CD4-positive, alpha-beta T cell (primary cell): Measurements from ENCODE around the gene PSMD5. TPM values are rescaled to one million over a fixed set of nuclear protein-coding genes. Genes with fewer than 3 reads are reported as not detected.

Source experiments
- ATAC-seq: fragments of 200-7000 bp; cut with Tn5 transposase; one replicate; pipeline ENCODE4 v1.10.0; 2022; ENCODE audit warnings: mild to moderate bottlenecking; ENCODE audit not compliant: poor library complexity
- CTCF ChIA-PET: fragments of 350-600 bp; sonication (Branson Sonifier 250); formaldehyde crosslinking; loops from one replicate; lab custom pipeline; 2021; ENCODE audit warnings: antibody characterized with exemption, inconsistent platforms; lab: Charles Lee
- POLR2A ChIA-PET: fragments of 350-600 bp; sonication (Branson Sonifier 250); formaldehyde crosslinking; loops from one replicate; lab custom pipeline; 2021; ENCODE audit warnings: antibody characterized with exemption, inconsistent platforms; lab: Charles Lee
- DNase-seq, 14 experiments: peaks; one replicate each; pipeline ENCODE4 v3.0.0-alpha.2; 2013 to 2020; ENCODE audit warnings: mixed read lengths in 2 of 14
- H3K27ac ChIP-seq, 2 donors: one replicate each; pipeline versions ENCODE4 v1.5.1 to v1.7.0; 2013; ENCODE audit warnings: low read length in 2 of 2, low read depth in 1 of 2, mild to moderate bottlenecking in 1 of 2
- H3K27me3 ChIP-seq, 2 experiments: 1 replicate in 1 of 2; 2 replicates in 1 of 2; pipeline versions ENCODE4 v1.6.1 to v1.7.0; 2013; ENCODE audit warnings: low read length in 2 of 2, control low read depth in 1 of 2, mild to moderate bottlenecking in 1 of 2, moderate library complexity in 1 of 2; ENCODE audit not compliant: insufficient read depth in 2 of 2, control insufficient read depth in 1 of 2
- H3K36me3 ChIP-seq: one replicate; pipeline ENCODE4 v1.6.1; 2013; ENCODE audit warnings: low read length, control low read depth; ENCODE audit not compliant: insufficient read depth
- H3K4me1 ChIP-seq: one replicate; pipeline ENCODE4 v1.6.1; 2013; ENCODE audit warnings: low read length, control low read depth; ENCODE audit not compliant: insufficient read depth
- H3K4me3 ChIP-seq: one replicate; pipeline ENCODE4 v1.5.1; 2013; ENCODE audit warnings: mild to moderate bottlenecking, low read length, moderate library complexity
- H3K9me3 ChIP-seq, 2 experiments: 1 replicate in 1 of 2; 2 replicates in 1 of 2; pipeline versions ENCODE4 v1.6.1 to v1.7.0; 2013; ENCODE audit warnings: low read length in 2 of 2, mild to moderate bottlenecking in 2 of 2, control low read depth in 1 of 2, moderate library complexity in 1 of 2; ENCODE audit not compliant: control insufficient read depth in 1 of 2, insufficient read depth in 1 of 2
- H3K27ac Mint-ChIP-seq: one replicate; pipeline ENCODE4 v1.8.0; 2020; ENCODE audit warnings: mixed read lengths
- H3K27me3 Mint-ChIP-seq: one replicate; pipeline ENCODE4 v1.8.0; 2021; ENCODE audit warnings: mixed read lengths
- H3K36me3 Mint-ChIP-seq: one replicate; pipeline ENCODE4 v1.8.0; 2021; ENCODE audit warnings: low read depth, mixed read lengths
- H3K4me1 Mint-ChIP-seq: one replicate; pipeline ENCODE4 v1.8.0; 2021; ENCODE audit warnings: low read depth, mixed read lengths
- H3K4me3 Mint-ChIP-seq: one replicate; pipeline ENCODE4 v1.8.0; 2020; ENCODE audit warnings: mild to moderate bottlenecking, mixed read lengths
- H3K9me3 Mint-ChIP-seq: one replicate; pipeline ENCODE4 v1.8.0; 2020; ENCODE audit warnings: mixed read lengths
- intact Hi-C, 2 experiments: fragments of 100-400 bp; cut with DNase I in 1 of 2; cut with micrococcal nuclease in 1 of 2; formaldehyde crosslinking; loops; one replicate each; pipeline versions ENCODE4 v1.15.1 to v1.9.0; 2023 to 2025; cut with DNase I, micrococcal nuclease
- total RNA-seq, 174 experiments: library from RNA in 2 of 174; stranded (reverse) in 2 of 174; gene quantifications; one replicate each; pipeline ENCODE4 v1.2.3 and lab custom pipeline; 2021 to 2026
- TF ChIP-seq, protein P1 (sequence below): fragments of 200-600 bp; IDR thresholded peaks from one replicate; pipeline ENCODE4 v1.8.0; 2022; ENCODE audit warnings: antibody characterized with exemption, mild to moderate bottlenecking

The PSMD5 gene
- total RNA-seq, 2 experiments from 2014 or later = 35.4 to 44.3 TPM

DNA sequence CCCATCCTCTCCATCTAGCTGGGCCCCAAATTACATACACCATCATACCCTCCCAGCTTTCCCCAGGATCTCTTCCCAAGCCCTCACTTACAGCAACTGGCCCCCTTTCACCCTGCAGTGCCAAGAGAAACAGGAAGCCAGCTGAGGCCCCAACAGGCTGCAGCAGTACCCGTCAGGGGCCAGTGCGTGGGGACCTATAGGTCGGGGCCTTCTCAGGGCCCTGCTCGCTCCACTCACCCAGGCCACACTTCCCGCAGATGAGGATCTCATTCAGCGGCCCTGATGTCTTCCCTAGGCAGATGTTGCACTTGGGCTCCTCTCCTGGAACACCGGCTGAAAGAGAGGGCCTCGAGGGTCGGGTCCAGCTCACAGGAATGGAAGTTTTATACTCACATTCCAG is 27.5 kb upstream of the PSMD5 start:
- H3K4me1 Mint-ChIP-seq = peaks cover 42% of the 10 kb centered on the region
- ChIA-PET POLR2A (interaction anchor here (1.0 to 4.7 kb wide), 9 partner anchors 8 to 77 kb away, joined by 3 to 89 read pairs (median 19); partner anchors contain the start of genes FBXW2 and PSMD5), CTCF (interaction anchor here (1.2 to 4.2 kb wide), 4 partner anchors 27 to 67 kb away, joined by 3 to 35 read pairs (median 4); partner anchors contain the start of gene PSMD5)
- no peaks in the 10 kb centered on the region for H3K27me3 Mint-ChIP-seq
- Histone ChIP-seq H3K27me3 (no peaks in the 10 kb centered on the region), H3K27ac (peak overlapping the region; percentile 71 to 80), H3K4me1 (peaks cover 56% of the 10 kb centered on the region), H3K4me3 (no peak overlapping the region), H3K9me3 (no peaks in the 10 kb centered on the region), H3K36me3 (peaks cover 58% of the 10 kb centered on the region)
- peak overlapping the region; percentile 18 for H3K4me3 Mint-ChIP-seq
- no peak for DNase-seq
- H3K27ac Mint-ChIP-seq = peak overlapping the region; percentile 92
- TF ChIP-seq, protein P1, sequence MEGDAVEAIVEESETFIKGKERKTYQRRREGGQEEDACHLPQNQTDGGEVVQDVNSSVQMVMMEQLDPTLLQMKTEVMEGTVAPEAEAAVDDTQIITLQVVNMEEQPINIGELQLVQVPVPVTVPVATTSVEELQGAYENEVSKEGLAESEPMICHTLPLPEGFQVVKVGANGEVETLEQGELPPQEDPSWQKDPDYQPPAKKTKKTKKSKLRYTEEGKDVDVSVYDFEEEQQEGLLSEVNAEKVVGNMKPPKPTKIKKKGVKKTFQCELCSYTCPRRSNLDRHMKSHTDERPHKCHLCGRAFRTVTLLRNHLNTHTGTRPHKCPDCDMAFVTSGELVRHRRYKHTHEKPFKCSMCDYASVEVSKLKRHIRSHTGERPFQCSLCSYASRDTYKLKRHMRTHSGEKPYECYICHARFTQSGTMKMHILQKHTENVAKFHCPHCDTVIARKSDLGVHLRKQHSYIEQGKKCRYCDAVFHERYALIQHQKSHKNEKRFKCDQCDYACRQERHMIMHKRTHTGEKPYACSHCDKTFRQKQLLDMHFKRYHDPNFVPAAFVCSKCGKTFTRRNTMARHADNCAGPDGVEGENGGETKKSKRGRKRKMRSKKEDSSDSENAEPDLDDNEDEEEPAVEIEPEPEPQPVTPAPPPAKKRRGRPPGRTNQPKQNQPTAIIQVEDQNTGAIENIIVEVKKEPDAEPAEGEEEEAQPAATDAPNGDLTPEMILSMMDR = no peak
- intact Hi-C loops = loop anchor here in 1 of 2 experiments (1.0 kb wide), 1 partner anchor 66 kb away; no protein-coding TSS in a partner anchor
- ATAC-seq = no peak
- H3K9me3 Mint-ChIP-seq = no peaks in the 10 kb centered on the region
- peaks cover 67% of the 10 kb centered on the region for H3K36me3 Mint-ChIP-seq

DNA sequence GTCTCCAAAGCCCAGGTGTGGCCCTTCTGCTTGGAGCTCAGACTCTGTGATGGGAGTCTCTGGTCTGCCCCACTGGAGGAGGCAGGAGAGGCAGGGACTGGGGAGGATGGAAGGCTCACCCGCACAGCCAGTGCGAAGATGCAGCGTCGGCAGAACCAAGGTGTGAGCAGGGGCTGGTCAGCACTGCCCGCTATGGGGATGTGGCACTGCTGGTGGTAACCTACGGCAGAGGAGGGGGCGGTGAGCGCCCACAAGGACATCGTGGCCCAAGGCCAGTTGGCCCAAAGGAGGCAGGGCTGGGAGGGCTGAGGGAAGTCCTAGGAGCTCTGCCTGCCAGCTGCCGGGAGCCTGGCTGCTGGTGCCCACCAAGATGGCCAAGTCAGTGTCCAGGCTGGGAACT is 27.0 kb upstream of the PSMD5 start:
- no peaks in the 10 kb centered on the region for H3K9me3 Mint-ChIP-seq
- TF ChIP-seq, protein P1 = no peak
- peaks cover 64% of the 10 kb centered on the region for H3K36me3 Mint-ChIP-seq
- peaks cover 51% of the 10 kb centered on the region for H3K4me1 ChIP-seq
- H3K4me3 Mint-ChIP-seq = peak overlapping the region; percentile 18
- DNase-seq (peak in 2 of 14 experiments; percentile 18 to 43), ATAC-seq (no peak)
- intact Hi-C loops = loop anchor here (1.0 to 5.0 kb wide), 5 partner anchors 67 to 203 kb away; partner anchors contain the start of genes CNTRL (in 1 of the 2) and MEGF9 (in 1 of the 2)
- peak overlapping the region; percentile 71 to 80 for H3K27ac ChIP-seq
- H3K27me3 Mint-ChIP-seq = no peaks in the 10 kb centered on the region
- no peaks in the 10 kb centered on the region for H3K27me3 ChIP-seq
- H3K4me3 ChIP-seq = no peak overlapping the region
- peak overlapping the region; percentile 92 for H3K27ac Mint-ChIP-seq
- POLR2A ChIA-PET = interaction anchor here (1.0 to 4.7 kb wide), 17 partner anchors 9 to 203 kb away, joined by 3 to 89 read pairs (median 7); partner anchors contain the start of genes FBXW2, PSMD5 and TRAF1
- CTCF ChIA-PET = interaction anchor here (0.7 to 4.2 kb wide), 18 partner anchors 11 to 114 kb away, joined by 3 to 35 read pairs (median 4); partner anchors contain the start of genes PSMD5 and TRAF1
- H3K9me3 ChIP-seq = no peaks in the 10 kb centered on the region
- H3K36me3 ChIP-seq = peaks cover 63% of the 10 kb centered on the region
- peaks cover 38% of the 10 kb centered on the region for H3K4me1 Mint-ChIP-seq

DNA sequence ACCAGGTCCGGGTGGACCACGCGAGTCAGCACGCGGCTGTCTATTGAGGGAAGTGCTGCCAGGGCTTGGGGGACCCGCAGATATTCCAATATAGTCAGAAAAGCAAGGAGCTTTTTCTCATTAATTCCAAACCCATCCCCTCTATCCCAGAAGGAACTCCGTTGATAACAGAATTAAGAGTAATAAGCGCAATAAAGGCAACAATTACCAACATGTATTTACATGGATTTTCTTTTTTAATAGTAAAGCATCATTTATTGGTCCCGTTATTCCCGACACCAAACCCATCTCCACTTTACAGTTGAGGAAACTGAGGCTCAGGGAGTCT is 26.6 kb upstream of the PSMD5 start:
- H3K36me3 Mint-ChIP-seq = peaks cover 62% of the 10 kb centered on the region
- Histone ChIP-seq H3K27ac (peak overlapping the region; percentile 71 to 80), H3K36me3 (peaks cover 63% of the 10 kb centered on the region), H3K27me3 (no peaks in the 10 kb centered on the region), H3K4me1 (peaks cover 47% of the 10 kb centered on the region), H3K9me3 (no peaks in the 10 kb centered on the region), H3K4me3 (peak overlapping the region; percentile 73)
- H3K27ac Mint-ChIP-seq = peak overlapping the region; percentile 92
- DNase-seq (no peak), ATAC-seq (no peak)
- TF ChIP-seq, protein P1 = peak; percentile 34
- H3K4me1 Mint-ChIP-seq = peaks cover 34% of the 10 kb centered on the region
- POLR2A ChIA-PET = interaction anchor here (1.0 to 4.7 kb wide), 19 partner anchors 9 to 252 kb away, joined by 3 to 89 read pairs (median 7); partner anchors contain the start of genes FBXW2, PSMD5 and TRAF1
- intact Hi-C loops = loop anchor here (1.0 to 5.0 kb wide), 4 partner anchors 155 to 203 kb away; partner anchors contain the start of genes CNTRL (in 1 of the 2) and MEGF9 (in 1 of the 2)
- no peaks in the 10 kb centered on the region for H3K27me3 Mint-ChIP-seq
- H3K9me3 Mint-ChIP-seq = no peaks in the 10 kb centered on the region
- CTCF ChIA-PET = interaction anchor here (0.7 to 4.2 kb wide), 24 partner anchors 8 to 191 kb away, joined by 3 to 35 read pairs (median 4); partner anchors contain the start of genes PHF19, PSMD5 and TRAF1
- H3K4me3 Mint-ChIP-seq = peak overlapping the region; percentile 94
